Type B pancreatic cell (in vitro differentiated cells): ENCODE results near the gene PRKCA. TPM values are rescaled to one million over a fixed set of nuclear protein-coding genes. Genes with fewer than 3 reads are reported as not detected.

Source experiments
- DNase-seq: peaks from one replicate; pipeline ENCODE4 v3.0.0; 2021; ENCODE audit warnings: mixed read lengths; ENCODE audit not compliant: unreplicated experiment; ENCODE audit errors: extremely low spot score
- H3K27ac Mint-ChIP-seq: 2 replicates; pipeline ENCODE4 v1.8.0; 2021; ENCODE audit warnings: mild to moderate bottlenecking, mixed read lengths
- H3K27me3 Mint-ChIP-seq: 2 replicates; pipeline ENCODE4 v1.8.0; 2021; ENCODE audit warnings: mixed read lengths
- H3K36me3 Mint-ChIP-seq: 2 replicates; pipeline ENCODE4 v1.8.0; 2021; ENCODE audit warnings: mixed read lengths
- H3K4me1 Mint-ChIP-seq: one replicate; pipeline ENCODE4 v1.8.0; 2021; ENCODE audit warnings: mixed read lengths; ENCODE audit not compliant: unreplicated experiment
- H3K4me3 Mint-ChIP-seq: 2 replicates; pipeline ENCODE4 v1.8.0; 2021; ENCODE audit warnings: mild to moderate bottlenecking, mixed read lengths
- H3K9me3 Mint-ChIP-seq: 2 replicates; pipeline ENCODE4 v1.8.0; 2021; ENCODE audit warnings: mixed read lengths
- CTCF ChIP-seq: fragments of 200-600 bp; sonication (generic); conservative IDR thresholded peaks from 2 replicates; pipeline ENCODE4 v1.5.0; 2021; ENCODE audit warnings: antibody characterized with exemption, mild to moderate bottlenecking
- total RNA-seq: library from RNA; stranded (reverse); gene quantifications from 2 replicates; pipeline ENCODE4 v1.2.1, GENCODE V29; 2021; ENCODE audit warnings: low replicate concordance

The PRKCA gene
- total RNA-seq, 1 donor from 2014 or later, result 16.1 TPM

DNA sequence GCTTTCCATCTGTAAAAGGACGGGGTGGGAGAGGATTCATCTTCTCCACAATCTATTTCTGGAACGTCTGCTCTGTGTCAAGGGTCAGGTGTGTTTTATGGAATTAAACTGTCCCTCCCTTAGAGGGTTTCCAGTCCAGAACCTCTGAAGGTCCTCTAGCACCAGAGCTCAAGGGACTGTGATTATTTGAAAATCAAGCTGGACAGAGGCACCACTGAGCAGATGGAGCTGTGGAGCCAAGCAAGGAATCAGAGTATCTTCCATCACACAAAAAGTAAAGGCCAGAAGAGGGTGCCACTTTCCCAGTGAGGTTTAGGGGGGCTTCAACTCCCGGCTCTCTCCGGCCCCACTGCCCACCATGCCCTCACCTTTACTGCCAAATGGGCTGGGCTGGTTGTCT lies 539.3 kb downstream of the PRKCA start:
- no peaks in the 10 kb centered on the region for H3K4me1 Mint-ChIP-seq
- no peaks in the 10 kb centered on the region for H3K9me3 Mint-ChIP-seq
- no peak for TF ChIP-seq CTCF
- H3K36me3 Mint-ChIP-seq, result no peaks in the 10 kb centered on the region
- no peak for DNase-seq
- no peak overlapping the region for H3K4me3 Mint-ChIP-seq
- peaks cover 30% of the 10 kb centered on the region for H3K27me3 Mint-ChIP-seq
- H3K27ac Mint-ChIP-seq, result no peak overlapping the region

- Mint-ChIP-seq H3K9me3 (no peaks in the 10 kb centered on the region), H3K4me3 (no peak overlapping the region), H3K27ac (no peak overlapping the region), H3K4me1 (no peaks in the 10 kb centered on the region), H3K36me3 (no peaks in the 10 kb centered on the region), H3K27me3 (peaks cover 23% of the 10 kb centered on the region)
- DNase-seq, result no peak
- TF ChIP-seq CTCF, result no peak
Observed at GRCh38 chr17:66842505-66842904, 540.1 kb downstream of the PRKCA start.

DNA sequence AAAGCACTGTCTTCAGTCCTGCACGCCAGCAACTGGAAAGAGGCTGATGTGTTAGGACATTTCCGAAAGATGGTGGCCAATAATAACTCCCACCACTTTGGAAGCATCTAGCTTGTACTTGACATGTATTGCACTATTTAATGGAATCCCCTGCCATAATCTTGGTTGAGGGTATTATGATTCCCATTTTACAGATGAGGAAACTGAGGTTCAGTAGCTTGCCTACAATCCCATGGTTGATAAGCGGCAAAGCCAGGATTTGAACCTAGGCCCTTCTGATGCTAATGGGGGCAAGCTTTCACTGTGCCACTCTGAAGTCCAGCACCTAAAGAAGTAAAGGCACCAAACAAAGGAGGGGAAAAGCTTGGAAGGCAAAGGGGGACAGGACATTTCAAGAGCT lies 540.5 kb downstream of the PRKCA start:
- Mint-ChIP-seq H3K36me3 (no peaks in the 10 kb centered on the region), H3K4me1 (no peaks in the 10 kb centered on the region), H3K9me3 (no peaks in the 10 kb centered on the region), H3K4me3 (no peak overlapping the region), H3K27me3 (peaks cover 21% of the 10 kb centered on the region), H3K27ac (no peak overlapping the region)
- no peak for TF ChIP-seq CTCF
- no peak for DNase-seq

DNA sequence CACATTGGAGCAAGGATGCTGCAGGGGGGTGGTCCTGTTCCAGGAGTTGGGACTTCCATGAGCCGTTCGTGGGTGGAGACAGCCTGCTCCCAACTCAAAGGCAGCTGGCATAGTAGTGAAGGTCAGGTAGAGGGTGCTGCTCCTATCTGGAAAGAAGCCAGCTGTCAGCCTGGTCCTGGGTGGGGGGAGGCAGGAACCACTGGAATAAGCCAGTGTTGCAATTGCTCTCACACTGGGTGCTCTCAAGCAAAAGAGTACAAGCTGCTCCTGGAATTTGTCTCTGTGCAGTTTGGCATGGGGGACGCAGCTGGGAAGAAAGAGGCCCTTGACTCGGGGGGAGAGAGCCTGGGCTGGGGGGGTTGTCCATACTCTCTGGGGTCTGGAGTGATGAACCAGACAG lies 541.2 kb downstream of the PRKCA start:
- Mint-ChIP-seq H3K9me3 (no peaks in the 10 kb centered on the region), H3K27me3 (peaks cover 17% of the 10 kb centered on the region), H3K36me3 (no peaks in the 10 kb centered on the region), H3K4me1 (no peaks in the 10 kb centered on the region), H3K27ac (no peak overlapping the region), H3K4me3 (no peak overlapping the region)
- TF ChIP-seq CTCF, result no peak
- no peak for DNase-seq

GRCh38 chr17:66847704-66848103 lies 545.3 kb downstream of the PRKCA start:
- TF ChIP-seq CTCF, result no peak
- Mint-ChIP-seq H3K36me3 (no peaks in the 10 kb centered on the region), H3K4me1 (no peaks in the 10 kb centered on the region), H3K9me3 (no peaks in the 10 kb centered on the region), H3K27me3 (peaks cover 17% of the 10 kb centered on the region), H3K27ac (no peak overlapping the region), H3K4me3 (no peak overlapping the region)
- no peak for DNase-seq

- H3K4me1 Mint-ChIP-seq, result no peaks in the 10 kb centered on the region
- peaks cover 12% of the 10 kb centered on the region for H3K27me3 Mint-ChIP-seq
- TF ChIP-seq CTCF, result no peak
- no peak overlapping the region for H3K27ac Mint-ChIP-seq
- no peak for DNase-seq
- H3K9me3 Mint-ChIP-seq, result no peaks in the 10 kb centered on the region
- no peak overlapping the region for H3K4me3 Mint-ChIP-seq
- H3K36me3 Mint-ChIP-seq, result no peaks in the 10 kb centered on the region
Observed at GRCh38 chr17:66848496-66848895, 546.1 kb downstream of the PRKCA start.
